ENCODE measurements around the gene HACD3. TPM values are rescaled to one million over a fixed set of nuclear protein-coding genes. Genes with fewer than 3 reads are reported as not detected.
A peak's percentile ranks its signal among the peaks of the same experiment; 100 is the strongest.

The HACD3 gene
- total RNA-seq, 1 experiment from 2014 or later = 133 TPM

- WGBS (ENCODE audit: extremely low coverage, insufficient read length, low lambda C conversion rate) = no CpG with 5 or more reads among the region's 6 CpGs
Observed at GRCh38 chr15:65561934-65562333, 31.7 kb downstream of the HACD3 start.

More at GRCh38 chr15:65561934-65562333, 31.7 kb downstream of the HACD3 start:
- H4K20me1 ChIP-seq (ENCODE audit: control insufficient read depth, insufficient read depth, insufficient read length) = no peaks in the 10 kb centered on the region
- no peaks in the 10 kb centered on the region for H3K79me2 ChIP-seq (ENCODE audit: insufficient read depth, low read length)
- no peak overlapping the region for H2AFZ ChIP-seq (ENCODE audit: low read length)
- no peak overlapping the region for H3K23ac ChIP-seq (ENCODE audit: insufficient read length, low read depth, low read length)
- H3K4ac ChIP-seq (ENCODE audit: low read depth, low read length) = no peak overlapping the region
- H2BK12ac ChIP-seq (ENCODE audit: insufficient read length, low read depth, low read length) = no peak overlapping the region
- H3K23me2 ChIP-seq (ENCODE audit: insufficient read length, low read depth, low read length, poor library complexity, severe bottlenecking) = no peaks in the 10 kb centered on the region
- Mint-ChIP-seq H3K9me3 (peaks cover 7 to 8% of the 10 kb centered on the region in 2 experiments; a peak in 4 of 5 replicates), H3K4me1 (no peaks in the 10 kb centered on the region), H3K4me3 (no peak overlapping the region; a peak in 1 of 5 replicates), H3K36me3 (ENCODE audit: insufficient read depth in 1 of 3, low read depth in 3 of 3) (peaks cover 88 to 99% (median 93%) of the 10 kb centered on the region in 3 experiments), H3K27ac (peak overlapping the region in 2 of 3 experiments; percentile 27 to 63; a peak in 2 of 7 replicates), H3K27me3 (ENCODE audit: low read depth) (no peaks in the 10 kb centered on the region)
- no peak overlapping the region for H2BK15ac ChIP-seq (ENCODE audit: low read depth, low read length)
- H2BK20ac ChIP-seq (ENCODE audit: low read depth, low read length, poor library complexity, severe bottlenecking) = no peak overlapping the region
- no peak overlapping the region for H3K4me2 ChIP-seq (ENCODE audit: insufficient read depth, insufficient read length, low read length)
- no peaks in the 10 kb centered on the region for H3K4me1 ChIP-seq (ENCODE audit: insufficient read depth, low read length)
- no peaks in the 10 kb centered on the region for H3K79me1 ChIP-seq (ENCODE audit: insufficient read depth, low read depth, low read length, poor library complexity, severe bottlenecking)
- no peak overlapping the region for H3T11ph ChIP-seq (ENCODE audit: low read length)
- no peak overlapping the region for H2BK120ac ChIP-seq (ENCODE audit: low read depth, low read length, poor library complexity, severe bottlenecking)
- H2AK5ac ChIP-seq (ENCODE audit: insufficient read length, low read length) = no peak overlapping the region
- no peak overlapping the region for H3K27ac ChIP-seq (ENCODE audit: insufficient read length, low read depth, low read length)
- no peak for DNase-seq
- no peaks in the 10 kb centered on the region for H3K27me3 ChIP-seq (ENCODE audit: insufficient read depth, low read length)
- H3K56ac ChIP-seq (ENCODE audit: insufficient read length, low read depth, low read length) = no peak overlapping the region
- H3K9ac ChIP-seq (ENCODE audit: extremely low read depth, insufficient read length, low read length) = no peak overlapping the region
- H3K9me3 ChIP-seq (ENCODE audit: control insufficient read depth, low read depth, low read length) = no peaks in the 10 kb centered on the region
- no peak overlapping the region for H2BK5ac ChIP-seq (ENCODE audit: insufficient read length, low read length)
- TF ChIP-seq CTCF (conservative IDR thresholded peaks at IDR 0.05) = no peak
- H3K14ac ChIP-seq (ENCODE audit: insufficient read depth, low read length) = no peak overlapping the region
- no peak overlapping the region for H3K18ac ChIP-seq (ENCODE audit: insufficient read length, low read depth, low read length)
- H4K8ac ChIP-seq (replicated peaks; ENCODE audit: insufficient read length, low read depth, low read length) = no peak overlapping the region
- no peak overlapping the region for H4K5ac ChIP-seq (ENCODE audit: insufficient read length, low read depth, low read length)
- H4K91ac ChIP-seq (ENCODE audit: insufficient read length, low read depth, low read length) = no peak overlapping the region

Data from H9 (cell line).